ENCODE measurements around the gene ARHGEF16.

GRCh38 chr1:3477241-3477995 lies 23.0 kb downstream of the ARHGEF16 start:
- TF ChIP-seq CTCF (IDR thresholded peaks at IDR 0.05) (no peak), REST (IDR thresholded peaks at IDR 0.05; ENCODE audit: insufficient read depth in 1 of 2, low read depth in 2 of 2, low read length in 1 of 2) (no peak)
